ENCODE measurements around the gene OSER1. TPM values are rescaled to one million over a fixed set of nuclear protein-coding genes. Genes with fewer than 3 reads are reported as not detected.

OSER1 gene
- polyA plus RNA-seq, 1 donor (not counting 4 experiments of a cell fraction or from before 2014, with no cell fraction given), result 41.5 TPM

GRCh38 chr20:44218446-44218845, 7.9 kb upstream of the OSER1 start:
- Histone ChIP-seq H3K27ac (ENCODE audit: control insufficient read depth, insufficient read depth, low read length) (no peak overlapping the region), H3K27me3 (ENCODE audit: control insufficient read depth, extremely low read depth, insufficient read depth, low read length) (no peaks in the 10 kb centered on the region), H3K4me1 (ENCODE audit: control insufficient read depth, extremely low read depth, insufficient read depth, low read length) (peaks cover 10% of the 10 kb centered on the region), H3K4me3 (ENCODE audit: control insufficient read depth in 2 of 3, extremely low read depth in 1 of 3, insufficient read depth in 2 of 3, low read depth in 1 of 3, low read length in 3 of 3) (no peak overlapping the region), H3K36me3 (ENCODE audit: control insufficient read depth in 2 of 2, extremely low read depth in 1 of 2, insufficient read depth in 2 of 2, low read length in 2 of 2) (no peaks in the 10 kb centered on the region), H3K9me1 (ENCODE audit: control insufficient read depth, extremely low read depth, insufficient read depth, low read length) (no peaks in the 10 kb centered on the region), H2AFZ (ENCODE audit: control insufficient read depth, low read length) (no peak overlapping the region), H3K9ac (ENCODE audit: control insufficient read depth, extremely low read depth, insufficient read depth, low read length) (no peak overlapping the region), H3K9me3 (ENCODE audit: control insufficient read depth, low read depth, low read length) (no peaks in the 10 kb centered on the region), H3K4me2 (ENCODE audit: control insufficient read depth, extremely low read depth, insufficient read depth, low read depth, low read length) (no peak overlapping the region), H4K20me1 (ENCODE audit: control insufficient read depth, extremely low read depth, insufficient read depth, low read length) (no peaks in the 10 kb centered on the region), H3K79me2 (ENCODE audit: control insufficient read depth, insufficient read depth, low read length) (no peaks in the 10 kb centered on the region)
- dilution Hi-C loops (cut with MboI; ENCODE audit: extremely low pct_ligation_motif_present, low sequenced_read_pairs), result loop anchor here (10.0 kb wide), 1 partner anchor 166 kb away; no protein-coding TSS in a partner anchor
- TF ChIP-seq EZH2 (IDR thresholded peaks at IDR 0.05; ENCODE audit: low read length), result no peak
- no peak for TF ChIP-seq CTCF (optimal IDR thresholded peaks at IDR 0.05 in 1 of 3, IDR thresholded peaks at IDR 0.05 in 1 of 3, conservative IDR thresholded peaks at IDR 0.05 in 1 of 3; ENCODE audit: extremely low read depth in 1 of 3, insufficient read depth in 2 of 3, low read length in 3 of 3)
- FAIRE-seq (no peak), DNase-seq (ENCODE audit: low read depth, low spot score) (no peak)

GRCh38 chr20:44217342-44218092, 6.9 kb upstream of the OSER1 start:
- Histone ChIP-seq H3K27ac (ENCODE audit: control insufficient read depth, insufficient read depth, low read length) (no peak overlapping the region), H3K4me2 (ENCODE audit: control insufficient read depth, extremely low read depth, insufficient read depth, low read depth, low read length) (no peak overlapping the region), H3K9ac (ENCODE audit: control insufficient read depth, extremely low read depth, insufficient read depth, low read length) (no peak overlapping the region), H3K36me3 (ENCODE audit: control insufficient read depth in 2 of 2, extremely low read depth in 1 of 2, insufficient read depth in 2 of 2, low read length in 2 of 2) (no peaks in the 10 kb centered on the region), H3K9me3 (ENCODE audit: control insufficient read depth, low read depth, low read length) (no peaks in the 10 kb centered on the region), H4K20me1 (ENCODE audit: control insufficient read depth, extremely low read depth, insufficient read depth, low read length) (no peaks in the 10 kb centered on the region), H3K27me3 (ENCODE audit: control insufficient read depth, extremely low read depth, insufficient read depth, low read length) (no peaks in the 10 kb centered on the region), H3K4me3 (ENCODE audit: control insufficient read depth in 2 of 3, extremely low read depth in 1 of 3, insufficient read depth in 2 of 3, low read depth in 1 of 3, low read length in 3 of 3) (no peak overlapping the region), H3K9me1 (ENCODE audit: control insufficient read depth, extremely low read depth, insufficient read depth, low read length) (no peaks in the 10 kb centered on the region), H2AFZ (ENCODE audit: control insufficient read depth, low read length) (no peak overlapping the region), H3K79me2 (ENCODE audit: control insufficient read depth, insufficient read depth, low read length) (no peaks in the 10 kb centered on the region), H3K4me1 (ENCODE audit: control insufficient read depth, extremely low read depth, insufficient read depth, low read length) (peaks cover 17% of the 10 kb centered on the region)
- DNase-seq (ENCODE audit: low read depth, low spot score), result no peak
- peak; percentile 94 to 98 (median 98) for TF ChIP-seq CTCF (optimal IDR thresholded peaks at IDR 0.05 in 1 of 3, IDR thresholded peaks at IDR 0.05 in 1 of 3, conservative IDR thresholded peaks at IDR 0.05 in 1 of 3; ENCODE audit: extremely low read depth in 1 of 3, insufficient read depth in 2 of 3, low read length in 3 of 3)
- no peak for TF ChIP-seq EZH2 (IDR thresholded peaks at IDR 0.05; ENCODE audit: low read length)
- dilution Hi-C loops (cut with MboI; ENCODE audit: extremely low pct_ligation_motif_present, low sequenced_read_pairs), result loop anchor here (10.0 kb wide), 1 partner anchor 167 kb away; no protein-coding TSS in a partner anchor
- peak; percentile 82 for FAIRE-seq
